Activated CD8-positive, alpha-beta T cell treated with anti-CD3 and anti-CD28 coated beads for 36 hours (primary cell): Measurements from ENCODE around the gene TFEB. TPM values are rescaled to one million over a fixed set of nuclear protein-coding genes. Genes with fewer than 3 reads are reported as not detected.

Experiments
- ATAC-seq: fragments of 200-7000 bp; cut with Tn5 transposase; one replicate; pipeline ENCODE4 v1.10.0; 2021; ENCODE audit warnings: mild to moderate bottlenecking, moderate library complexity
- CTCF ChIA-PET: fragments of 350-600 bp; sonication (Branson Sonifier 250); formaldehyde crosslinking; loops from one replicate; lab custom pipeline; 2021; ENCODE audit warnings: antibody characterized with exemption; lab: Charles Lee
- POLR2A ChIA-PET: fragments of 350-600 bp; sonication (Branson Sonifier 250); formaldehyde crosslinking; loops from one replicate; lab custom pipeline; 2021; ENCODE audit warnings: antibody characterized with exemption; lab: Charles Lee
- DNase-seq: peaks from one replicate; pipeline ENCODE4 v3.0.0-alpha.2; 2020
- H3K27ac Mint-ChIP-seq: one replicate; pipeline ENCODE4 v1.8.0; 2021; ENCODE audit warnings: mild to moderate bottlenecking, mixed read lengths
- H3K27me3 Mint-ChIP-seq: one replicate; pipeline ENCODE4 v1.8.0; 2021; ENCODE audit warnings: mixed read lengths
- H3K36me3 Mint-ChIP-seq: one replicate; pipeline ENCODE4 v1.8.0; 2021; ENCODE audit warnings: low read depth, mixed read lengths
- H3K4me1 Mint-ChIP-seq: one replicate; pipeline ENCODE4 v1.8.0; 2021; ENCODE audit warnings: low read depth, mixed read lengths
- H3K4me3 Mint-ChIP-seq: one replicate; pipeline ENCODE4 v1.8.0; 2021; ENCODE audit warnings: mild to moderate bottlenecking, moderate library complexity, mixed read lengths
- H3K9me3 Mint-ChIP-seq: one replicate; pipeline ENCODE4 v1.8.0; 2021; ENCODE audit warnings: mixed read lengths
- intact Hi-C: fragments of 100-400 bp; cut with micrococcal nuclease; formaldehyde crosslinking; loops from one replicate; pipeline ENCODE4 v1.10.0; 2022
- total RNA-seq, 2 experiments: library from RNA; stranded (reverse); gene quantifications; one replicate each; pipeline ENCODE4 v1.2.3, GENCODE V29; 2021
- TF ChIP-seq, protein P1 (sequence below): fragments of 200-600 bp; IDR thresholded peaks from one replicate; pipeline ENCODE4 v1.8.0; 2022; ENCODE audit warnings: antibody characterized with exemption, mild to moderate bottlenecking

Gene TFEB
- total RNA-seq, 2 experiments from 2014 or later: 14.6 to 15.9 TPM

DNA sequence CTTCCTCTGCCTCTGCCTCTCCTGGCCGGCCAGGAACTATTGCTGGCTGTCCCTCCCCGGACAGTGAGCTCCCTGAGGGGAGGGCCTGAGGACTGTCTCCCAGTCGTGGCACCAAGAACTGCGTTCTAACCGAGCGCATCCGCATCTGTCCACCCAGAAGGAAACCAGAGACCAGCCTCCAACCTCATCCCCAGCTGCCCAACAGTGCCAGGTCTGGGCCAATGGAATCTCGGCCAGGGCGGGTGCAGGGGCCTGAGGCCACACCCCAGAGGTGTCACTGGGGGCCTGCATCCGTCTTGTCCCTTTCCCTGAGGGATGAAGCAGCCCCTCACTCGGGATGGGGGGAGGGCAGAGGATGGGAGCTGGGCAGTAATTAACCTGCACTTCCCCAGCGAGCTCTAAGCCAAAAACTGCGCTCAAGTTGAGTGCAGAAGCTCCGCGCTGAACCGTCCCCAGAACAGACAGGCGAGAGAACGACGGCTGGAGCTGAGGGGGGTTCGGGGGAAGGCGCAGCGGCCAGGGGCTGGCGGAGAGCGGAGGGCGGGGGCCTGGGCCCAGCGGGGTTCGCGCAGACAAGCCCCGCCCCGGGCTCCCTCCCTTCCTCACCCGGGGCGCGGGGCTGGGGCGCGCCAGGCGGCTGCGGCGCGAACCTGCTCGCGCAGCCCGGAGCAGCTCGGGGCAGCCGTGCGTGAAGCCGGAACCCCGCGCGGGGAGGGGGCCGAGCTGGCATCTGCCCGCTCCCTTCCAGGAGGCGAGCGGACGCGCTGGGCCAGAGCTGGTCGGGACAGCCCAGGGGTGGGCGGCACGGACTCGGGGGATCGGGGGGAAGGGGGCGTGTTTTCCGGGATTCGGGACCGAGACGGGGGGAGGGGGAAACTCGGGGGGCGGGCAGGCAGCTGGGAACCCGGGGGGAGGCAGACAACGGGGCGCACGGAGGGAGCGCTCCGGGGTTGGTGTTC, 1.4 kb downstream of the TFEB start:
- TF ChIP-seq, protein P1, sequence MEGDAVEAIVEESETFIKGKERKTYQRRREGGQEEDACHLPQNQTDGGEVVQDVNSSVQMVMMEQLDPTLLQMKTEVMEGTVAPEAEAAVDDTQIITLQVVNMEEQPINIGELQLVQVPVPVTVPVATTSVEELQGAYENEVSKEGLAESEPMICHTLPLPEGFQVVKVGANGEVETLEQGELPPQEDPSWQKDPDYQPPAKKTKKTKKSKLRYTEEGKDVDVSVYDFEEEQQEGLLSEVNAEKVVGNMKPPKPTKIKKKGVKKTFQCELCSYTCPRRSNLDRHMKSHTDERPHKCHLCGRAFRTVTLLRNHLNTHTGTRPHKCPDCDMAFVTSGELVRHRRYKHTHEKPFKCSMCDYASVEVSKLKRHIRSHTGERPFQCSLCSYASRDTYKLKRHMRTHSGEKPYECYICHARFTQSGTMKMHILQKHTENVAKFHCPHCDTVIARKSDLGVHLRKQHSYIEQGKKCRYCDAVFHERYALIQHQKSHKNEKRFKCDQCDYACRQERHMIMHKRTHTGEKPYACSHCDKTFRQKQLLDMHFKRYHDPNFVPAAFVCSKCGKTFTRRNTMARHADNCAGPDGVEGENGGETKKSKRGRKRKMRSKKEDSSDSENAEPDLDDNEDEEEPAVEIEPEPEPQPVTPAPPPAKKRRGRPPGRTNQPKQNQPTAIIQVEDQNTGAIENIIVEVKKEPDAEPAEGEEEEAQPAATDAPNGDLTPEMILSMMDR: no peak
- peaks cover 39% of the 10 kb centered on the region for H3K4me1 Mint-ChIP-seq
- H3K36me3 Mint-ChIP-seq: no peaks in the 10 kb centered on the region
- intact Hi-C loops: no loop called here
- CTCF ChIA-PET: interaction anchor here (1.0 to 3.7 kb wide), 15 partner anchors 12 to 814 kb away, joined by 3 to 29 read pairs (median 5); partner anchors contain the start of genes PRICKLE4 and TOMM6
- H3K27me3 Mint-ChIP-seq: no peaks in the 10 kb centered on the region
- POLR2A ChIA-PET: interaction anchor here (0.6 to 2.0 kb wide), 10 partner anchors 16 to 371 kb away, joined by 3 to 7 read pairs (median 3); partner anchors contain the start of gene TOMM6
- H3K9me3 Mint-ChIP-seq: no peaks in the 10 kb centered on the region
- H3K27ac Mint-ChIP-seq: peak overlapping the region; percentile 77
- peak; percentile 62 for ATAC-seq
- peak; percentile 70 for DNase-seq
- H3K4me3 Mint-ChIP-seq: peak overlapping the region; percentile 84

DNA sequence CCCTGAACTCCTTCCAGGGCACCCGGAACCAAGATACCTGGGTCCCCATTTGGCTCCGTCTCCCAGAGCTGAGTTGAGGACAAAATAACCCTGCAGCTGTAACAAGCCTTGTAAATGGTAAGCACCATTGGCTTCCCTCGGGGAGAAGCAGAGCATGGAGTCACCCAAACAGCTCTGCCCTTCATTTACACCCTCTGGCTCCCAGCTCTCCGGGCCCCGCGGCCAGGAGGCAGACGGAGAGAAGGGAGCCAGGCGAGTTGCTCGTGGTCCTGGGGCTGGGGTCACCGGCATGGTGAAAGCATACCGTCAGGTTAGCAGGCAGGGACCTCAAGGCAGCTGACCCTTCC, 2.1 kb downstream of the TFEB start:
- ChIA-PET POLR2A (interaction anchor here (0.6 to 2.0 kb wide), 8 partner anchors 16 to 371 kb away, joined by 3 to 7 read pairs (median 4); partner anchors contain the start of gene TOMM6), CTCF (interaction anchor here (0.6 to 3.7 kb wide), 14 partner anchors 11 to 312 kb away, joined by 3 to 29 read pairs (median 4); partner anchors contain the start of genes PRICKLE4 and TOMM6)
- TF ChIP-seq, protein P1: no peak
- Mint-ChIP-seq H3K27ac (peak overlapping the region; percentile 77), H3K27me3 (no peaks in the 10 kb centered on the region), H3K9me3 (no peaks in the 10 kb centered on the region), H3K4me1 (peaks cover 40% of the 10 kb centered on the region), H3K4me3 (peak overlapping the region; percentile 84), H3K36me3 (no peaks in the 10 kb centered on the region)
- DNase-seq (no peak), ATAC-seq (no peak)
- intact Hi-C loops: no loop called here

DNA sequence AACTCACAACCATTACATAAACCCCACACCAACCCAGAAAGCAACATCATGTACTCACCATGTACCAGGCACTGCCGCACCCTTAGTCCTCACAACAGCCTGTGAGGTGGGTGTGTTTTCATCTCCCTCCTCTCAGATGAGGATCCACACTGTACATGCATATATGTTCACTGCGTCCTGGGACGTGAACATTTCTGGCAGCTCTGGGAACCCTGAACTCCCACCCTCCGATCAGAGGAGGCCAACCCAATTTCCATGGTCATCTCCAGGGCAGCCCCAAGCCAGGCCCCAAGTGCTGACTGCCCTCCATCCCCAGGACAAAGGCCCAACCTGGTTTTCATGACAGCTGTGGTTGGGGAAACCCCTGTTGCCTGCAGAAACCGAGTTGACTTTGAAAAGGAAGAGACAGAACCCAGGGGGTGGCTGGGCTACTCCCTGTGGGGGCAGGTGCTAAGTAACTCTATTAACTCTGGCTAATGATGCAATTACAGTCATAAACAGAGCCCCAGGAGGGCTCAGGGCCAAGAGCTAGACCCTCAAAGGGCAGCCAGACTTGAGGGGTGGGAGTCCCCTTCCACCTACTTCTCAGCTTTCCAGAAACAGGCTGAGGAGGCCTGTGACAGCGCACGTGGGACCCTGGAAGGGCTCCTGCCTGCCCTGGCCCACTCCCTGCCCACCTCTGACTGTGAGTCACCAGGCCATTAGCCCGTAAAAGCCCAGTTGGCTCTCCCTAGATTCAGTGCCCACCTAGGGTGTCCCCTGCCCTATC, 2.6 kb downstream of the TFEB start:
- Mint-ChIP-seq H3K9me3 (no peaks in the 10 kb centered on the region), H3K27ac (peak overlapping the region; percentile 78), H3K36me3 (no peaks in the 10 kb centered on the region), H3K4me3 (peak overlapping the region; percentile 84), H3K4me1 (peaks cover 40% of the 10 kb centered on the region), H3K27me3 (no peaks in the 10 kb centered on the region)
- DNase-seq (peak; percentile 86), ATAC-seq (peak; percentile 57)
- TF ChIP-seq, protein P1: no peak
- intact Hi-C loops: no loop called here
- CTCF ChIA-PET: interaction anchor here (0.6 to 3.7 kb wide), 9 partner anchors 13 to 116 kb away, joined by 3 to 29 read pairs (median 9); partner anchors contain the start of genes PRICKLE4 and TOMM6
- POLR2A ChIA-PET: interaction anchor here (0.7 to 2.0 kb wide), 8 partner anchors 10 to 370 kb away, joined by 3 to 7 read pairs (median 4); partner anchors contain the start of gene TOMM6

DNA sequence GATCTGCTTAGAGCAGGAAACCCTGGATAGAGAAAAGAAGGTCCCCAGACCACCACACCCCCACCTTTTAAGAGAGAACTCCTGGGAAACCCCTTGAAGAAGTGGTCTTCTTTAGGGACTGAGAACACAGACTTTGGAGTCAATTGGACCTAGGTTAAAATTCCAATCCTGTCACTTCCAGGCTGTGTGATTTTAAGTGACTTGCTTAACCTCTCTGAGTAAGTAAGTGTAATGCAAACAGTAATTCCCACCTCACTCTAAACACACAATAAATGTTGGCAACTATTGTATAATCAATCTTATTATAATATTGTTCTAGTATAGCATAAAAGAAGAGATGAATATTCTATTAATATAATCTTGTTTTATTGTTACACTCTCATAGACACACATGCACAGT, 3.3 kb downstream of the TFEB start:
- Mint-ChIP-seq H3K9me3 (no peaks in the 10 kb centered on the region), H3K4me1 (peaks cover 40% of the 10 kb centered on the region), H3K27me3 (no peaks in the 10 kb centered on the region), H3K27ac (peak overlapping the region; percentile 78), H3K4me3 (peak overlapping the region; percentile 84), H3K36me3 (no peaks in the 10 kb centered on the region)
- ChIA-PET POLR2A (interaction anchor here (0.7 to 1.5 kb wide), 3 partner anchors 9 to 313 kb away, joined by 3 to 4 read pairs (median 4); no protein-coding TSS in a partner anchor), CTCF (no interaction called here)
- TF ChIP-seq, protein P1: no peak
- DNase-seq: no peak
- no peak for ATAC-seq
- intact Hi-C loops: no loop called here
